OCI-LY1 (cell line): Measurements from ENCODE around the gene FAM204A.

Source experiments
- CTCF ChIP-seq: fragments of 200-600 bp; sonication (generic), shearing (Covaris generic); IDR thresholded peaks from 2 replicates; pipeline ENCODE4 v1.5.1; 2017; ENCODE audit warnings: mild to moderate bottlenecking, antibody characterized with exemption, low read length, moderate library complexity, mixed read lengths
- EZH2 ChIP-seq: fragments of 200-600 bp; sonication (generic), shearing (Covaris generic); IDR thresholded peaks from 2 replicates; pipeline ENCODE4 v1.8.0; 2017; ENCODE audit warnings: borderline replicate concordance, mixed run types, mild to moderate bottlenecking, antibody characterized with exemption, low read length, moderate library complexity, mixed read lengths

GRCh38 chr10:118340486-118340885 is 1.6 kb downstream of the FAM204A start:
- no peak for TF ChIP-seq CTCF
- no peak for TF ChIP-seq EZH2
